Activated CD4-positive, alpha-beta T cell treated with anti-CD3 and anti-CD28 coated beads, Interleukin-2, amount 10 ng/mL, durations not matched to agents 24 days and 14 days (primary cell): Measurements from ENCODE around the gene FAM222B. TPM values are rescaled to one million over a fixed set of nuclear protein-coding genes. Genes with fewer than 3 reads are reported as not detected.
"Not testable (repeated sequence)": the region's sequence is repeated elsewhere in the genome, so short reads cannot be mapped to it uniquely, and the experiment has no call there.

Experiments used
- DNase-seq: peaks from one replicate; pipeline ENCODE4 v3.0.0; 2022
- H3K27ac Mint-ChIP-seq: one replicate; pipeline ENCODE4 v1.8.0; 2022; ENCODE audit warnings: mild to moderate bottlenecking, mixed read lengths
- H3K27me3 Mint-ChIP-seq: one replicate; pipeline ENCODE4 v1.8.0; 2022; ENCODE audit warnings: mixed read lengths
- H3K36me3 Mint-ChIP-seq: one replicate; pipeline ENCODE4 v1.8.0; 2022; ENCODE audit warnings: low read depth, mild to moderate bottlenecking, mixed read lengths
- H3K4me1 Mint-ChIP-seq: one replicate; pipeline ENCODE4 v1.8.0; 2021; ENCODE audit warnings: mixed read lengths
- H3K4me3 Mint-ChIP-seq: one replicate; pipeline ENCODE4 v1.8.0; 2022; ENCODE audit warnings: mild to moderate bottlenecking, moderate library complexity, mixed read lengths
- H3K9me3 Mint-ChIP-seq: one replicate; pipeline ENCODE4 v1.8.0; 2021; ENCODE audit warnings: mixed read lengths
- intact Hi-C: fragments of 100-400 bp; cut with micrococcal nuclease; formaldehyde crosslinking; loops from one replicate; pipeline ENCODE4 v1.15.1; 2023
- total RNA-seq: library from RNA; stranded (reverse); gene quantifications from 2 replicates; pipeline ENCODE4 v1.2.3, GENCODE V29; 2022

FAM222B gene
- total RNA-seq, 1 donor from 2014 or later: 24.0 TPM

- H3K4me3 Mint-ChIP-seq: no peak overlapping the region
- H3K27ac Mint-ChIP-seq: no peak overlapping the region
- peaks cover 15% of the 10 kb centered on the region for H3K4me1 Mint-ChIP-seq
- intact Hi-C loops: no loop called here
- peak; percentile 64 for DNase-seq
- H3K27me3 Mint-ChIP-seq: no peaks in the 10 kb centered on the region
- H3K9me3 Mint-ChIP-seq: no peaks in the 10 kb centered on the region
- H3K36me3 Mint-ChIP-seq: peaks cover 39% of the 10 kb centered on the region
Measured at GRCh38 chr17:28878981-28879380, 36.4 kb upstream of the FAM222B start.

GRCh38 chr17:28878158-28878910 lies 35.7 kb upstream of the FAM222B start:
- DNase-seq: no peak
- H3K9me3 Mint-ChIP-seq: no peaks in the 10 kb centered on the region
- H3K4me1 Mint-ChIP-seq: peaks cover 15% of the 10 kb centered on the region
- intact Hi-C loops: no loop called here
- H3K36me3 Mint-ChIP-seq: peaks cover 39% of the 10 kb centered on the region
- H3K27me3 Mint-ChIP-seq: no peaks in the 10 kb centered on the region
- no peak overlapping the region for H3K4me3 Mint-ChIP-seq
- peak overlapping the region; percentile 6 for H3K27ac Mint-ChIP-seq

GRCh38 chr17:28877150-28877711 lies 34.6 kb upstream of the FAM222B start:
- not testable (repeated sequence) for DNase-seq, H3K27ac Mint-ChIP-seq, H3K27me3 Mint-ChIP-seq, H3K4me3 Mint-ChIP-seq, H3K9me3 Mint-ChIP-seq
- Mint-ChIP-seq H3K36me3 (peaks cover 32% of the 10 kb centered on the region), H3K4me1 (peaks cover 15% of the 10 kb centered on the region)
- intact Hi-C loops: loop anchor here (2.0 kb wide), 1 partner anchor 20 kb away; the partner anchor contains the start of gene FLOT2

GRCh38 chr17:28875848-28876550 lies 33.4 kb upstream of the FAM222B start:
- no peak for DNase-seq
- intact Hi-C loops: loop anchor here (2.0 kb wide), 1 partner anchor 21 kb away; the partner anchor contains the start of gene FLOT2
- Mint-ChIP-seq H3K27me3 (no peaks in the 10 kb centered on the region), H3K4me1 (peaks cover 19% of the 10 kb centered on the region), H3K9me3 (no peaks in the 10 kb centered on the region), H3K4me3 (no peak overlapping the region), H3K27ac (peak overlapping the region; percentile 21), H3K36me3 (peaks cover 25% of the 10 kb centered on the region)

GRCh38 chr17:28874750-28875149 lies 32.2 kb upstream of the FAM222B start:
- Mint-ChIP-seq H3K4me1 (peaks cover 20% of the 10 kb centered on the region), H3K4me3 (no peak overlapping the region), H3K36me3 (peaks cover 15% of the 10 kb centered on the region), H3K27ac (no peak overlapping the region), H3K27me3 (no peaks in the 10 kb centered on the region), H3K9me3 (no peaks in the 10 kb centered on the region)
- DNase-seq: no peak
- intact Hi-C loops: no loop called here

GRCh38 chr17:28873839-28874238 lies 31.2 kb upstream of the FAM222B start:
- H3K27ac Mint-ChIP-seq: no peak overlapping the region
- H3K4me3 Mint-ChIP-seq: no peak overlapping the region
- peaks cover 20% of the 10 kb centered on the region for H3K4me1 Mint-ChIP-seq
- no peak for DNase-seq
- intact Hi-C loops: no loop called here
- peaks cover 9% of the 10 kb centered on the region for H3K36me3 Mint-ChIP-seq
- no peaks in the 10 kb centered on the region for H3K9me3 Mint-ChIP-seq
- no peaks in the 10 kb centered on the region for H3K27me3 Mint-ChIP-seq

- Mint-ChIP-seq H3K4me3 (peak overlapping the region; percentile 19), H3K4me1 (peaks cover 12% of the 10 kb centered on the region), H3K36me3 (no peaks in the 10 kb centered on the region), H3K27me3 (no peaks in the 10 kb centered on the region), H3K27ac (peak overlapping the region; percentile 97), H3K9me3 (no peaks in the 10 kb centered on the region)
- peak; percentile 83 for DNase-seq
- intact Hi-C loops: no loop called here
Measured at GRCh38 chr17:28871056-28871579, 28.5 kb upstream of the FAM222B start.

- Mint-ChIP-seq H3K4me1 (peaks cover 9% of the 10 kb centered on the region), H3K27ac (no peak overlapping the region), H3K4me3 (no peak overlapping the region), H3K27me3 (no peaks in the 10 kb centered on the region), H3K36me3 (no peaks in the 10 kb centered on the region), H3K9me3 (no peaks in the 10 kb centered on the region)
- intact Hi-C loops: no loop called here
- DNase-seq: no peak
Measured at GRCh38 chr17:28867276-28867675, 24.7 kb upstream of the FAM222B start.

- DNase-seq: no peak
- no peaks in the 10 kb centered on the region for H3K9me3 Mint-ChIP-seq
- peaks cover 6% of the 10 kb centered on the region for H3K4me1 Mint-ChIP-seq
- no peak overlapping the region for H3K4me3 Mint-ChIP-seq
- intact Hi-C loops: no loop called here
- H3K27ac Mint-ChIP-seq: no peak overlapping the region
- no peaks in the 10 kb centered on the region for H3K27me3 Mint-ChIP-seq
- H3K36me3 Mint-ChIP-seq: peaks cover 4% of the 10 kb centered on the region
Measured at GRCh38 chr17:28865946-28866752, 23.6 kb upstream of the FAM222B start.

- H3K4me3 Mint-ChIP-seq: no peak overlapping the region
- DNase-seq: no peak
- no peaks in the 10 kb centered on the region for H3K9me3 Mint-ChIP-seq
- intact Hi-C loops: no loop called here
- peaks cover 10% of the 10 kb centered on the region for H3K36me3 Mint-ChIP-seq
- no peak overlapping the region for H3K27ac Mint-ChIP-seq
- peaks cover 3% of the 10 kb centered on the region for H3K4me1 Mint-ChIP-seq
- H3K27me3 Mint-ChIP-seq: no peaks in the 10 kb centered on the region
Measured at GRCh38 chr17:28864991-28865849, 22.6 kb upstream of the FAM222B start.

GRCh38 chr17:28863953-28864352 lies 21.4 kb upstream of the FAM222B start:
- no peak for DNase-seq
- Mint-ChIP-seq H3K36me3 (peaks cover 14% of the 10 kb centered on the region), H3K27ac (no peak overlapping the region)

GRCh38 chr17:28862561-28862960 lies 20.0 kb upstream of the FAM222B start:
- H3K4me3 Mint-ChIP-seq: no peak overlapping the region
- no peak for DNase-seq
- H3K27me3 Mint-ChIP-seq: no peaks in the 10 kb centered on the region
- H3K9me3 Mint-ChIP-seq: no peaks in the 10 kb centered on the region
- H3K4me1 Mint-ChIP-seq: peaks cover 13% of the 10 kb centered on the region
- H3K36me3 Mint-ChIP-seq: peaks cover 26% of the 10 kb centered on the region
- H3K27ac Mint-ChIP-seq: no peak overlapping the region
- intact Hi-C loops: no loop called here

More at GRCh38 chr17:28863953-28864352, 21.4 kb upstream of the FAM222B start:
- Mint-ChIP-seq H3K9me3 (no peaks in the 10 kb centered on the region), H3K4me1 (peaks cover 3% of the 10 kb centered on the region), H3K4me3 (no peak overlapping the region), H3K27me3 (no peaks in the 10 kb centered on the region)
- intact Hi-C loops: no loop called here
